Measurements from ENCODE around the gene TSPEAR. TPM values are rescaled to one million over a fixed set of nuclear protein-coding genes. Genes with fewer than 3 reads are reported as not detected.

Gene TSPEAR
- total RNA-seq, 4 donors from 2014 or later, result not detected

GRCh38 chr21:44490405-44490804 is 221.0 kb downstream of the TSPEAR start:
- no peaks in the 10 kb centered on the region for H3K4me1 ChIP-seq
- 93% methylated on average over 18 of the region's 19 CpGs; no CpG with 5 or more reads in 1 of the 2 donors for WGBS, 2 donors (ENCODE audit: low coverage in 1 of 2)
- no peak for DNase-seq
- H3K9me3 ChIP-seq, result peaks cover 5 to 7% of the 10 kb centered on the region in 2 donors
- H3K27me3 ChIP-seq, result no peaks in the 10 kb centered on the region
- no peak overlapping the region for H3K27ac ChIP-seq
- no peaks in the 10 kb centered on the region for H3K36me3 ChIP-seq
- no peak overlapping the region for H3K4me3 ChIP-seq
- intact Hi-C loops (cut with DNase I; ENCODE audit: low total_unique reads), result no loop called here
- TF ChIP-seq POLR2A (IDR thresholded peaks at IDR 0.05) (no peak), EP300 (IDR thresholded peaks at IDR 0.05; ENCODE audit: low read depth) (no peak), POLR2AphosphoS5 (IDR thresholded peaks at IDR 0.05) (no peak)
- in situ Hi-C loops (cut with MboI; ENCODE audit: low pct_ligation_motif_present in 1 of 4, low pct_unique_long_range_greater_than_20kb in 1 of 4, low sequenced_read_pairs in 3 of 4), result no loop called here

- Histone ChIP-seq H3K27ac (no peak overlapping the region), H3K36me3 (no peaks in the 10 kb centered on the region), H3K9me3 (peaks cover 5 to 7% of the 10 kb centered on the region in 2 donors), H3K27me3 (no peaks in the 10 kb centered on the region), H3K4me1 (no peaks in the 10 kb centered on the region), H3K4me3 (no peak overlapping the region)
- intact Hi-C loops (cut with DNase I; ENCODE audit: low total_unique reads), result no loop called here
- WGBS, 2 donors (ENCODE audit: low coverage in 1 of 2), result 24% methylated on average over 7 of the region's 7 CpGs; no CpG with 5 or more reads in 1 of the 2 donors
- in situ Hi-C loops (cut with MboI; ENCODE audit: low pct_ligation_motif_present in 1 of 4, low pct_unique_long_range_greater_than_20kb in 1 of 4, low sequenced_read_pairs in 3 of 4), result no loop called here
- DNase-seq, result no peak
- TF ChIP-seq POLR2A (IDR thresholded peaks at IDR 0.05) (no peak), POLR2AphosphoS5 (IDR thresholded peaks at IDR 0.05) (no peak), EP300 (IDR thresholded peaks at IDR 0.05; ENCODE audit: low read depth) (no peak), CTCF (IDR thresholded peaks at IDR 0.05) (no peak)
Measured at GRCh38 chr21:44489962-44490361, 221.4 kb downstream of the TSPEAR start.

GRCh38 chr21:44487831-44488230 is 223.5 kb downstream of the TSPEAR start:
- TF ChIP-seq EP300 (IDR thresholded peaks at IDR 0.05; ENCODE audit: low read depth), result no peak
- TF ChIP-seq POLR2A (IDR thresholded peaks at IDR 0.05), result no peak
- TF ChIP-seq CTCF (IDR thresholded peaks at IDR 0.05), result peak in 2 of 5 experiments; percentile 22 to 30
- Histone ChIP-seq H3K4me1 (no peaks in the 10 kb centered on the region), H3K4me3 (no peak overlapping the region), H3K9me3 (peaks cover 2 to 7% of the 10 kb centered on the region in 2 donors), H3K27me3 (peaks cover 5% of the 10 kb centered on the region), H3K36me3 (no peaks in the 10 kb centered on the region), H3K27ac (no peak overlapping the region)
- intact Hi-C loops (cut with DNase I; ENCODE audit: low total_unique reads), result no loop called here
- 42 to 59% methylated on average over 4 of the region's 4 CpGs for WGBS, 2 donors (ENCODE audit: low coverage in 1 of 2)
- DNase-seq, result no peak
- in situ Hi-C loops (cut with MboI; ENCODE audit: low pct_ligation_motif_present in 1 of 4, low pct_unique_long_range_greater_than_20kb in 1 of 4, low sequenced_read_pairs in 3 of 4), result no loop called here

- H3K4me3 ChIP-seq, result no peak overlapping the region
- in situ Hi-C loops (cut with MboI; ENCODE audit: low pct_ligation_motif_present in 1 of 4, low pct_unique_long_range_greater_than_20kb in 1 of 4, low sequenced_read_pairs in 3 of 4), result no loop called here
Measured at GRCh38 chr21:44486302-44486701, 225.1 kb downstream of the TSPEAR start.

More at GRCh38 chr21:44486302-44486701, 225.1 kb downstream of the TSPEAR start:
- TF ChIP-seq POLR2A (IDR thresholded peaks at IDR 0.05), result no peak
- TF ChIP-seq EP300 (IDR thresholded peaks at IDR 0.05; ENCODE audit: low read depth), result no peak
- no peak for TF ChIP-seq CTCF (IDR thresholded peaks at IDR 0.05)
- TF ChIP-seq POLR2AphosphoS5 (IDR thresholded peaks at IDR 0.05), result no peak
- 66 to 83% methylated on average over 6 to 16 of the region's 16 CpGs for WGBS, 2 donors (ENCODE audit: low coverage in 1 of 2)
- no peaks in the 10 kb centered on the region for H3K9me3 ChIP-seq
- H3K27ac ChIP-seq, result no peak overlapping the region
- H3K4me1 ChIP-seq, result no peaks in the 10 kb centered on the region
- no peak for DNase-seq
- H3K36me3 ChIP-seq, result no peaks in the 10 kb centered on the region
- peaks cover 8% of the 10 kb centered on the region for H3K27me3 ChIP-seq
- intact Hi-C loops (cut with DNase I; ENCODE audit: low total_unique reads), result no loop called here
